Heart left ventricle (tissue), 16 donors: ENCODE measurements around the gene SLC37A1. TPM values are rescaled to one million over a fixed set of nuclear protein-coding genes. Genes with fewer than 3 reads are reported as not detected.
A peak's percentile ranks its signal among the peaks of the same experiment; 100 is the strongest.

Experiments
- ATAC-seq, 4 donors: fragments of 200-7000 bp; cut with Tn5 transposase; one replicate each; pipeline ENCODE4 v1.9.1; 2020 to 2022; ENCODE audit warnings: moderate library complexity in 4 of 4, mild to moderate bottlenecking in 3 of 4, moderate number of reproducible peaks in 1 of 4
- DNase-seq, 5 donors: peaks; one replicate each; pipeline ENCODE4 v3.0.0-alpha.2; 2020
- H3K27ac ChIP-seq, 12 donors: fragments of 200-600 bp; sonication (generic) in 4 of 12; one replicate each; pipeline versions ENCODE4 v1.5.0 to v1.8.0; 2016 to 2022; ENCODE audit warnings: mild to moderate bottlenecking in 2 of 12
- H3K27me3 ChIP-seq, 9 donors: fragments of 200-600 bp; sonication (generic) in 2 of 9; one replicate each; pipeline versions ENCODE4 v1.5.1 to v1.8.0; 2016 to 2022; ENCODE audit warnings: mild to moderate bottlenecking in 3 of 9
- H3K36me3 ChIP-seq, 9 donors: fragments of 200-600 bp; sonication (generic) in 2 of 9; one replicate each; pipeline versions ENCODE4 v1.5.0 to v1.8.0; 2018 to 2022; ENCODE audit warnings: mild to moderate bottlenecking in 2 of 9
- H3K4me1 ChIP-seq, 12 donors: fragments of 200-600 bp; sonication (generic) in 4 of 12; one replicate each; pipeline versions ENCODE4 v1.5.0 to v1.8.0; 2016 to 2022; ENCODE audit warnings: mild to moderate bottlenecking in 3 of 12
- H3K4me3 ChIP-seq, 12 donors: fragments of 200-600 bp; sonication (generic) in 4 of 12; one replicate each; pipeline versions ENCODE4 v1.5.0 to v1.8.0; 2017 to 2022; ENCODE audit warnings: mild to moderate bottlenecking in 9 of 12, moderate library complexity in 4 of 12
- H3K9me3 ChIP-seq, 12 donors: fragments of 200-600 bp; sonication (generic) in 4 of 12; one replicate each; pipeline versions ENCODE4 v1.5.0 to v1.8.0; 2016 to 2022; ENCODE audit warnings: mild to moderate bottlenecking in 1 of 12
- CTCF ChIP-seq, 12 donors: fragments of 200-600 bp; sonication (generic) in 4 of 12; IDR thresholded peaks; one replicate each; pipeline versions ENCODE4 v1.5.0 to v1.8.0; 2018 to 2022; ENCODE audit warnings: antibody characterized with exemption in 12 of 12, mild to moderate bottlenecking in 5 of 12
- POLR2A ChIP-seq, 2 donors: fragments of 450-650 bp; IDR thresholded peaks; one replicate each; pipeline ENCODE4 v1.6.1; 2017; ENCODE audit warnings: antibody characterized with exemption in 2 of 2, mild to moderate bottlenecking in 2 of 2, moderate library complexity in 2 of 2
- WGBS, 4 donors: extraction: QIAGEN DNeasy Blood & Tissue Kit in 2 of 4; methylation state at CpG; one replicate each; pipeline versions ENCODE4 v1.1.5 to v1.1.7; 2013 to 2018; 5-methylcytosine and 5-hydroxymethylcytosine counted together
- intact Hi-C, 10 donors: fragments of 100-400 bp; cut with DNase I; formaldehyde crosslinking; loops; one replicate each; pipeline versions ENCODE4 v1.11.1 to v1.14.2; 2022
- polyA plus RNA-seq, 2 donors: library from polyadenylated mRNA; stranded (reverse); fragments of 200-250 nt; gene quantifications; one replicate each; pipeline ENCODE4 v1.2.3, GENCODE V29; 2013
- total RNA-seq, 9 donors: library from RNA; depleted of rRNA in 2 of 9; stranded (reverse); fragments of >200 nt in 2 of 9; fragmentation: NEBNext Ultra II Directional in 3 of 9; extraction: Animal tissue kit (Norgen Biotek cat#: 25700) in 3 of 9; gene quantifications; one replicate each; pipeline versions ENCODE4 v1.1.0 to v1.2.4, GENCODE V29; 2016 to 2023
- donor health status: ischemic (EF 13 %, LVEDD 7.1; RV severe dilation, severe dysfunction).
- donor health status: healthy with polysubstance abuse.
- donor health status: DM: no; HTN: yes; CAD: no.
- donor health status: DM: no; HTN: no; CAD: no.
- donor health status: ischemic (EF 25% LVEDD 6.9; RV normal size, moderate dysfunction).
- donor health status: ischemic (EF 25% LVEDD 5.7; RV mildly dilated, moderate dysfunction).
- donor health status: healthy.
- donor health status: DM: yes; HTN: yes; CAD: no.
- donor health status: ischemic (EF 35%, LVEDD 5.7; RV mildly dilated, moderate dysfunction).
- donor health status: nonischemic (EF 11% LVEDD 7.7; RV severe dilation, severe dysfunction).
- donor health status: DM: yes; HTN: yes; CAD: no.
- donor health status: PGD.
- donor health status: ischemic (EF 29% LVEDD 5.4; RV normal size, mild dysfunction).
- donor health status: nonischemic (EF 23%, LVEDD 6.1; RV moderate dilation, normal function).

SLC37A1 gene
- total and polyA plus RNA-seq, 11 donors: 2.2 to 13.0 (median 3.8) TPM

GRCh38 chr21:42563686-42564085 lies 50.0 kb downstream of the SLC37A1 start:
- Histone ChIP-seq H3K4me3 (no peak overlapping the region), H3K27ac (no peak overlapping the region), H3K36me3 (peaks cover 0 to 93% (median 49%) of the 10 kb centered on the region in 9 donors), H3K9me3 (no peaks in the 10 kb centered on the region), H3K27me3 (no peaks in the 10 kb centered on the region), H3K4me1 (no peaks in the 10 kb centered on the region)
- DNase-seq (peak in 3 of 5 donors; percentile 7 to 34 (median 10)), ATAC-seq (no peak)
- no peak for TF ChIP-seq CTCF (IDR thresholded peaks at IDR 0.05)
- intact Hi-C loops: loop anchor here in 1 of 10 donors (10.0 kb wide), 1 partner anchor 59 kb away; no protein-coding TSS in a partner anchor
- WGBS, 4 donors: 88 to 95% (median 90%) methylated on average over 14 of the region's 14 CpGs

- TF ChIP-seq CTCF (IDR thresholded peaks at IDR 0.05) (no peak), POLR2A (IDR thresholded peaks at IDR 0.05) (no peak)
- H3K4me1 ChIP-seq: no peaks in the 10 kb centered on the region
- H3K4me3 ChIP-seq: no peak overlapping the region
- ATAC-seq (no peak), DNase-seq (peak in 2 of 5 donors; percentile 5 to 26)
- H3K36me3 ChIP-seq: peaks cover 0 to 93% (median 44%) of the 10 kb centered on the region in 9 donors
- H3K9me3 ChIP-seq: no peaks in the 10 kb centered on the region
- H3K27me3 ChIP-seq: no peaks in the 10 kb centered on the region
- H3K27ac ChIP-seq: no peak overlapping the region
- intact Hi-C loops: loop anchor here in 1 of 10 donors (10.0 kb wide), 1 partner anchor 60 kb away; no protein-coding TSS in a partner anchor
- 87 to 94% (median 91%) methylated on average over 14 to 17 of the region's 17 CpGs for WGBS, 4 donors
Measured at GRCh38 chr21:42564561-42564971, 50.9 kb downstream of the SLC37A1 start.

- Histone ChIP-seq H3K27ac (no peak overlapping the region), H3K36me3 (peaks cover 0 to 89% (median 44%) of the 10 kb centered on the region in 9 donors), H3K4me1 (no peaks in the 10 kb centered on the region), H3K9me3 (no peaks in the 10 kb centered on the region), H3K27me3 (no peaks in the 10 kb centered on the region), H3K4me3 (no peak overlapping the region)
- DNase-seq (peak in 1 of 5 donors; percentile 9), ATAC-seq (no peak)
- intact Hi-C loops: loop anchor here in 1 of 10 donors (10.0 kb wide), 1 partner anchor 61 kb away; no protein-coding TSS in a partner anchor
- no peak for TF ChIP-seq CTCF (IDR thresholded peaks at IDR 0.05)
- no peak for TF ChIP-seq POLR2A (IDR thresholded peaks at IDR 0.05)
- WGBS, 4 donors: 89 to 94% (median 93%) methylated on average over 7 to 16 of the region's 16 CpGs
Measured at GRCh38 chr21:42565206-42565810, 51.7 kb downstream of the SLC37A1 start.

- H3K4me1 ChIP-seq: no peaks in the 10 kb centered on the region
- no peak for ATAC-seq
- intact Hi-C loops: loop anchor here in 1 of 10 donors (10.0 kb wide), 1 partner anchor 61 kb away; no protein-coding TSS in a partner anchor
- no peaks in the 10 kb centered on the region for H3K9me3 ChIP-seq
- H3K36me3 ChIP-seq: peaks cover 0 to 89% (median 44%) of the 10 kb centered on the region in 9 donors
- TF ChIP-seq POLR2A (IDR thresholded peaks at IDR 0.05) (no peak), CTCF (IDR thresholded peaks at IDR 0.05) (no peak)
- H3K4me3 ChIP-seq: no peak overlapping the region
- 81 to 95% (median 89%) methylated on average over 6 to 13 of the region's 13 CpGs for WGBS, 4 donors
- H3K27ac ChIP-seq: no peak overlapping the region
- peak in 2 of 5 donors; percentile 11 to 19 for DNase-seq
- no peaks in the 10 kb centered on the region for H3K27me3 ChIP-seq
Measured at GRCh38 chr21:42565886-42566523, 52.4 kb downstream of the SLC37A1 start.
